Measurements from ENCODE around the gene STEEP1.
"Not testable (repeated sequence)": the region's sequence is repeated elsewhere in the genome, so short reads cannot be mapped to it uniquely, and the experiment has no call there.

The STEEP1 gene

DNA sequence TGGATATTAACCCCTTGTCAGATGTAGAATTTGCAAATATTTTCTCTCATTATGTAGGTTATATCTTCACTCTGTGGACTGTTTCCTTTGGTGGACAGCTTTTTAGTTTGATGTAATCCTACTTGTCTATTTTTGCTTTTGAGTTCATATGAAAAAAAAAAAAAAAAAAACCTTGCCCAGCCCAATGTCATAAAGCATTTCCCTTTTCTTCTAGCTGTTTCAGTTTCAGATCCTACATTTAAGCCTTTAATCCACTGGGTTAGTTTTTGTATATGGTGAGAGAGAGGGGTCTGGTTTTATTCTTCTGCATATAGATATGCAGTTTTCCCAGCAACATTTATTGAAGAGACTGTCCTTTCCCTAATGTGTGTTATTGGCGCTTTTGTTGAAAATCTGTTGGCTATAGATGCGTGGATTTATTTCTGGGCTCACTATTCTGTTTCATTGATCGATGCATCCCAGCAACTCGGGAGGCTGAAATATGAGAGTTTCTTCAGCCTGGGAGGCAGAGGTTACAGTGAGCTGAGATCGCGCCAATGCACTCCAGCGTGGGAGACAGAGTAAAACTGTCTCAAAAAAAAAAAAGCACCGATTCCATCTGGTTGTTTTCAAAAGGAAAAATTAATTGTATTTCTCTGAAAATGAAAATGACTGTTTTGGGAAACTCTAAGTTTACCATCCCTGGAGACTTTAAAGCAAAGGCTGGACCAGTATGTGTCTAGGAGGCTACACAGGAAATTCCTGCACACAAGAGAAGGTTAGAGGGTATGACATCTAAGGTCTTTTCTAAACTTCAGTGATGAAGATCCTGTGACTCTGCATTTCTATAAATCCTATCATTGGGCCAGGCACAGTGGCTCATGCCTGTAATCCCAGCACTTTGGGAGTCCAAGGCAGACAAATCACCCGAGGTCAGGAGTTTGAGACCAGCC, 35.6 kb downstream of the STEEP1 start:
- DNase-seq (ENCODE audit: low read depth, low spot score) = no peak

DNA sequence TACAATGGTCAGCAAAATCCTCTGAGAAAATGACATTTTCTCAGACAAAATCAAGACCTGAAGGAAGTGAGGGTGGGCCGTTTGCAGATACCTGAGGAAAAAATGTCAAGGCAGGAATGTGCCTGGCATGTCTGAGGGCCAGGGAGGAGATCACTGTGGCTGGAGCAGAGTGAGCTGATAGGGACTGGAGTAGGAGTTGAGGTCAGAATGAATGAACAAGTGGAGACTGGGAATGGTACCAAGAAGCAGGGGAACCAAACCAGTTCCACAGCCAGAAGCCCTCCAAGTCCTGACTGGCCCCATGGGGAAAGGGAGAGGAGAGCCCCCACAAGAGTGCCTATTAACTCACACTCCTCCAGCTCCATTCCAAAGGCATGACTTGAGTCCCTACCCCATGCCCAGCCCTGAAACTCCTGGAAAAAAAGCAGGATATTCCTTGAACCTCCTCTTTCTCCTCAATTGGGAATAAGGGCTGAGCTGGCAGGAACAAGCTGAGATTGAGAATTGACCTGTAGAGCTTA, 41.5 kb downstream of the STEEP1 start:
- no peak for DNase-seq (ENCODE audit: low read depth, low spot score)

DNA sequence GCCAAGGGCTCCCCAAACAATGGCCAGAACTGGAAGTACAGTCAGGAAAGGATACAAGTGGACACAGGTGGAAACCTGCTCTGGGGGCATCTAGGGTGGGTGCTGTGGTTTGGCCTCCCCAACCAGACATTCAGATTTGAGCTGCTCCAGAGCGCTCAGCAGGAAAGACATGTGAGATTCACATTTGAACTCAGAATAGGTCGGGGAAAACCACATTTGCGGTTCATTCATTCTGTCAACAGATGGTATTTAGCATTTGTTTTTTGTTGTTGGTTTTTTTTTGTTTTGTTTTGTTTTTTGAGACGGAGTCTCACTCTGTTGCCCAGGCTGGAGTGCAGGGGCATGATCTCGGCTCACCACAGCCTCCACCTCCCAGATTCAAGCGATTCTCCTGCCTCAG, 44.0 kb downstream of the STEEP1 start:
- DNase-seq (ENCODE audit: low read depth, low spot score) = no peak

DNA sequence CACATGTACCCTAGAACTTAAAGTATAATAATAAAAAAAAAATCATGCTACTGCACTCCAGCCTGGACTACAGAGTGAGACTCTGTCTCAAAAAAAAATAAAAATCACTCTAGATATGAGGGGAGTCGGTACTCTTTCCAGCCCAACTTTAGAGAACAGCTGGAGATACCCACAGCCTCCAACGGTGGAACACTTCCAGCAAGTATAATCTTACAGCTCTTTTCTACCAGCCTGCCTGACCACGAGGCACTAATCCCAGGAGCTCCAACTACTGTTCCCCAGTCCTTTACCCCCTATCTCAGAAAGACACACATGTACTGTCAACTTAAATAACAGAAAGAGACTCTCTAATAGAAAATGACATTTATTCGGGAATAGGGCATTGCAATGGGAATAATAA, 46.8 kb downstream of the STEEP1 start:
- DNase-seq (ENCODE audit: low read depth, low spot score) = no peak

DNA sequence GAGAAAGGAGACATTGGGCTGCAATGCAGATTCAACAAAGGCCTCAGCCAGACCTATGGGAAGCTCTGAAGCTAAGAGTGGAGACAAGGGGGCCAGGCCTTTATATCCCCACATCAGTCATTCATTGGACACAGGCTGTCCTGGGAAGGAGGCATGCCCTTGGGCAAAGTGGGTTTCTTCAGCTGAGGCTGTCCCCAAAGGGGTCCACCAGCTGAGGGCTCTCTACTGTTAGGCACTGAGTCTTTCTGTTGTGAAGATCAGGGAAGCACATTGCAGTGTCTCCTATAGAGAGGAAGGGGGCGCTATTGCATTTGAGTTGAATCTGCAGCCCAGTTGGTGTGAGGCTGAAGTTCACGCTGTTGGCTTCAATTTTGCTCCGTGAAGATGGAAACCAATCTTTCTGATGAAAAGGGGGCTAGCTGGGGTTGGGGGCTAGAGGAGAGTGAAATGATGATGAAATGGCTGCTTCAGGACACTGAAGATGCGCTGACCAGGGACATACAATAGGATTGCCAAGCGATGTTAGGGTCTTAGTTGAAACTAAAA, 49.0 kb downstream of the STEEP1 start:
- peak; percentile 72 for DNase-seq (ENCODE audit: low read depth, low spot score)

DNA sequence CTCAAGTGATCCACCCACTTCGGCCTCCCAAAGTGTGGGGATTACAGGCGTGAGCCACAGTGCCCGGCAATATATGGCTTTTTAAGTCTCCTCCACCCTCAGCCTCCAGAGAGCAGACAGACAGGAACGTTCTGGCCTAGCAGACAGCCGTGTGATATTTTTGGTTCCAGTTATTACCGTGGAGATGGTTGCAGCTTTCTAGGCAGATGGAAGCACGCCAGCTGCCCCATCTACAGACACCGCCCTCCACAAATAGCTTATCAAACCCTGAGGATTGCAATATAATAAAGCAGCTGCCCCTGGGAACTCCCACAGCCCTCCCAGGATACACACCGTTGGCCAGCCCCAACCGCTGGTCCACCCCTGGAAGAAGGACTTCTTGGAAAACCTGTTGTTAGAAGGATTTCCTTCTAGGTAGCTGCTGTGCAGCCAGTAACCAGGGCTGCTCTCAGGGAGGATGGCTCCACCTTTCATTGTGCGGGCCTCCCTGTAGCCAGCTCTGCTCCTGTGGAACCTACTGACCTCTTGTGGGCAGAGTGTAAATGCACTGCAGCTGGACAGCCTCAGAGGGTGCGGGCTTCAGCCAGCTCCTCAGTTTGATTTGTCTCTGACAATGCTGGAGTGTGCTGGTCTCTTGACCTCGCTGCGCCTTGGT, 52.9 kb downstream of the STEEP1 start:
- DNase-seq (ENCODE audit: low read depth, low spot score) = peak; percentile 80

DNA sequence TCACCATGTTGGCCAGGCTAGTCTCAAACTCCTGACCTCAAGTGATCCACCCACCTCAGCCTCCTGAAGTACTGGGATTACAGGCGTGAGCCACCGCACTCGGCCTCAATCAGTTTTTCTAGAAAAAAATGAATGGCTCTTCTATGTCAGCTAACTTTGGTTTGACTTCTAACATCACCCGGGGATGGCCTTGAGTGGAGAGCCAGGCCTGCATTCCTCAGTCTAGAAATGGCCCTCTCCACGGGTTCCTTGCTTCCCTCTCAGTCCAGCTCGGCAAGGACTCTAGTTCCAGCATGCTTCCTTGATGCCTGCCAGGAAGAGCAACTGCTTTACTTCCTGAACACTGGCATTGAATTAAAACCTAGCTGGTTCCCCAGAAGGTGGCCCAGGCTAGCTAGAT, 58.0 kb downstream of the STEEP1 start:
- DNase-seq (ENCODE audit: low read depth, low spot score) = no peak

DNA sequence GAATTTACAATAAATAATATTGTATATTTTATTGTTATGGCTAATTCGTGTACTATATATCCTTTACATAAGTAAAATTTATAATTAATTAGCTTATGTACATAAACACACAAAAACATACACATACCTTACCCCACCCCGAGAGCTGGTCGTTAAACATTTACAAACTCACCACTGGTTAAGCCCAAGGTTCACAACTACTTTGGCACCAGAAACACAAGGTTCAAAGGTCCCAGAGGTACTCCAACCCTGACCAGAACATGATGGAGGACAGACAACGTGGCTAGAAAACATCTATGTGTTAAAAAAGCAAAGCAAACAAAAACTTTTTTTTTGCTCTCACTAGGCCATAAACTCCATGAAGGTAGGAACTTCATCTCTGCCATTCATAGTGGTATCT, 59.3 kb downstream of the STEEP1 start:
- DNase-seq (ENCODE audit: low read depth, low spot score) = no peak

DNA sequence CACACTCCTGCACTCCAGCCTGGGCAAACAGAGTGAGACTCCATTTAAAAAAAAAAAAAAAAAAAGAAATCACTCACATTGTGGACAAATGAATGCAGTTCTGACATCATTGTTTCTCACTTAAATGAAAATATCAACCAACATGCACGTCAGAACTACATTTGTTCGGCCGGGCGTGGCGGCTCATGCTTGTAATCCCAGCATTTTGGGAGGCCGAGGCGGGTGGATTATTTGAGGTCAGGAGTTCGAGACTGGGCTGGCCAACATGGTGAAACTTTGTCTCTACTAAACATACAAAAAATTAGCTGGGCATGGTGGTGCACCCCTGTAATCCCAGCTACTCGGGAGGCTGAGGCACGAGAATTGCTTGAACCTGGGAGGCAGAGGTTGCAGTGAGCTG, 60.1 kb downstream of the STEEP1 start:
- not testable (repeated sequence) for DNase-seq (ENCODE audit: low read depth, low spot score)

DNA sequence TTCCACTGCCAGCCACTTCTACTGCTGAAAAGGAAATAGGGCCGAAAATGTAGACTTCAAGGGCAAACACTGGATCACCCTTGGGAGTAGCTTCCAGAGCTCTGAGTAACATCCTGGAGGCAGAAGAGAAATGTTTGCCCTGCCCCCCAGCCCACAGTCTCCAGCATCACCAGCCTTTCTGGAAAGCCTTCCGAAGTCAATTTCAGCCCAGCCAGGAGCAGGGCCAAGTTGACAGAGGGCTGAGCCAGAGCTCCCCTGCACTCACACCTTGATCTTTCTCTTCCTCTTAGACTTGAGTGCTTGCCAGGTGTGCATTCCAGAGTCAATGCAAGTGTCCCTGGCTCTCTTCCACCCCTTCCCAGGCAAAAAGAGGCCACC, 61.7 kb downstream of the STEEP1 start:
- peak; percentile 79 for DNase-seq (ENCODE audit: low read depth, low spot score)

DNA sequence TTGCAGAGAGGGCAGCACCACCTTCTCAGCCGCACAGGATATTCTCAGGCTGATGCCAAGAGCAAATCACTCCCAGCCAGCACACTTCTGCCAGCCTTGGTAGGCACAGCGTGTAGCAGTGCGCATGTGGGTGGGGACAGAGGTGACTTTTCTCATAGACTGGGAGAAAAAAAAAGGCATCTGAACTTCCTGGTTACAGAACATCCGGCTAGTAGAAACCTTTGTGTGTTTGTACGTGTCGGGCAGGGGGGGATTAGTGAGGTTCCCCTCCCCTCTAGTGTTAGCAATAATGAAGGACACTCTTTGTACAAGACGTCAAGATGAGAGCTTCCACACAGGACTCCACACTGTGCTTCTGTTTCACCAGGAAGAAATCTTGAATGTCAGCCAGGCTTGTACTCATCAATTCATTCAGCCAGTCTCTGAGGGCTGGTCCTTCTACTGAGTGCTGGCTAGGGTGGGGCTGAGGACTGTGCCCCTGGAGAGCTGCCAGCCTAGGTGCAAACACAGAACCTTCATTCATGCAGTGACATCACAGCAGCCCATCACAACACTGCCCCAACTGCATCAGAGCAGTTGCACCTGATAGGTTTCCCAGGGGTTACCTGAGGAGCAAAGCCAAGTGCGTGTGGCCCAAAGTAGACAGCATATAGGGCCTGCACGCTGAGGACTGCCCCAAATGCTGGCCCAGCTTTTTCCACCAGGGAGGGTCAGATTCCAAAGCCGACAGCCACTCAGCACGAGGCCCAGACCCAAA, 62.3 kb downstream of the STEEP1 start:
- peak; percentile 41 for DNase-seq (ENCODE audit: low read depth, low spot score)

DNA sequence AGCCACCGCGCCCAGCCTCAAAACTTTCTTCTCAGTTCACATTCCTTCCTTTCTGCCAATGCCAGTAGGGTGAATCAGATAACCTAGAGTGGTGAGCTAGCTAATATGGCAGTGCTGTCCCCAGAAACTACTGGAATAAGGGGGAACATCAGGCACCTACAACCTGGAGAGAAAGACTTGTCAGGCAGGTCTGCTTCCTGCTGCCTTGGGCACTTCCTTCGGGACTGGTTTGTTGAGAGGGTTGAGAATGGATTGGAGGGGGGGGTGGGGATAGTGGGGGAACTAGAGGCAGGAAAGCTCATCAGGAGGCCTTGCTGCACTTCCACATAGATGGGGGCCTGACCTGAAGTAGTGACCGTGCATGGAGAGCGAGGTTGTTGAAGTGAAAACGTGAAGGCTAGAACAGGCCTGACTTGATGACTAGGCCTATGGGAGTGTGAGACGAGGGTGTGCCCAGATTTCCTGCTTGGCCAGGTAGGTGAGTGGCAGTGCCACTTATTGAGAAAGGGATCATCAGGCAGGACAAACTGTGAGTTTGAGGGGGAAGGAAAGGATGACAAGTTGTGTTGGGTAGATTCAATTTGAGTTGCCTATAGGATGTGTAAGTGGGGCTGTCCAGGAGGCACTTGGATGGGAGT, 63.6 kb downstream of the STEEP1 start:
- no peak for DNase-seq (ENCODE audit: low read depth, low spot score)

DNA sequence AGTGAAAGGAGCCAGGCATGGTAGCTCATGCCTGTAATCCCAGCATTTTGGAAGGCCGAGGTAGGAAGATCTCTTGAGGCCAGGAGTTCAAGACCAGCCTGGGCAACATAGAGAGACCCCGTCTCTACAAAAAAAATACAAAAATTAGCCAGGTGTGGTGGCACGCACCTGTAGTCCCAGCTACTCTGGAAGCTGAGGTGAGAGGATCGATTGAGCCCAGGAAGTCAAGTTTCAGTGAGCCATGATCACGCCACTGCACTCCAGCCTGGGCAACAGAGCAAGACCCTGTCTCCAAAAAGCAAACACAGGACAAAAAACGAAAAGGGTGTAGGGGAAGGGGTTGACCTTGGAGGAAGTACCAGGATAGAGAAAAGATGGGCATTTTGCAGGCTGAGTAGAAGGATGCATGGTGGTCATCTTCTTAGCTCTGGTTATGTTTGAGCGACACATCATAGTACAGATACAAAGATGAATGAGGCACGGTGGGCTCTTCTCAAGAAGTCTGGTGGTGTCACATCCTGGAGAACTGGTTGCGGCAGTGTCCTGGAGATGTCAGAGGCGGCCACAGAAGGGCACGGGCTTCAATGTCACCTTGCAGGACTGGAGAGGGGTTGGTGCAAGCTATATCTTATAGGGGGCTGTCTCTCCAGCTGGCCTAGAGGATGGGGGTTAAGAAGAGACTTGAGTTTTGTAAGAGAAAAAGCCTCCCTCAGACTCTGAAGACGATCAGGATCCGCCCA, 65.0 kb downstream of the STEEP1 start:
- no peak for DNase-seq (ENCODE audit: low read depth, low spot score)

DNA sequence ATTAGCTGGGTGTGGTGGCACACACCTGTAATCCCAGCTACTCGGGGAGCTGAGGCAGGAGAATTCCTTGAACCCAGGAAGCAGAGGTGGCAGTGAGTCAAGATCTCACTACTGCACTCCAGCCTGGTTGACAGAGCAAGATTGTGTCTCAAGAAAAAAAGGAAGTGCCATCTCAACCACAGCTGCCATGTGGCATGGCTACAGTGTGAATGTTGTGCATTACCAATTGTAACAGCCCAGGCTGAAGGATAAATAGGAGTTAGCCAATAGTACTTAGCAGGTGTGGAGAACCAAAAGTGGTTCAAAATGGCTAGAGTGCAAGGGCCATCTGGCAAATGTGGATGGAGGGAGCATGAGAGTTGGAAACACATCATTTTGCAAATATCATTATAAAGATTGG, 68.0 kb downstream of the STEEP1 start:
- DNase-seq (ENCODE audit: low read depth, low spot score) = no peak

DNA sequence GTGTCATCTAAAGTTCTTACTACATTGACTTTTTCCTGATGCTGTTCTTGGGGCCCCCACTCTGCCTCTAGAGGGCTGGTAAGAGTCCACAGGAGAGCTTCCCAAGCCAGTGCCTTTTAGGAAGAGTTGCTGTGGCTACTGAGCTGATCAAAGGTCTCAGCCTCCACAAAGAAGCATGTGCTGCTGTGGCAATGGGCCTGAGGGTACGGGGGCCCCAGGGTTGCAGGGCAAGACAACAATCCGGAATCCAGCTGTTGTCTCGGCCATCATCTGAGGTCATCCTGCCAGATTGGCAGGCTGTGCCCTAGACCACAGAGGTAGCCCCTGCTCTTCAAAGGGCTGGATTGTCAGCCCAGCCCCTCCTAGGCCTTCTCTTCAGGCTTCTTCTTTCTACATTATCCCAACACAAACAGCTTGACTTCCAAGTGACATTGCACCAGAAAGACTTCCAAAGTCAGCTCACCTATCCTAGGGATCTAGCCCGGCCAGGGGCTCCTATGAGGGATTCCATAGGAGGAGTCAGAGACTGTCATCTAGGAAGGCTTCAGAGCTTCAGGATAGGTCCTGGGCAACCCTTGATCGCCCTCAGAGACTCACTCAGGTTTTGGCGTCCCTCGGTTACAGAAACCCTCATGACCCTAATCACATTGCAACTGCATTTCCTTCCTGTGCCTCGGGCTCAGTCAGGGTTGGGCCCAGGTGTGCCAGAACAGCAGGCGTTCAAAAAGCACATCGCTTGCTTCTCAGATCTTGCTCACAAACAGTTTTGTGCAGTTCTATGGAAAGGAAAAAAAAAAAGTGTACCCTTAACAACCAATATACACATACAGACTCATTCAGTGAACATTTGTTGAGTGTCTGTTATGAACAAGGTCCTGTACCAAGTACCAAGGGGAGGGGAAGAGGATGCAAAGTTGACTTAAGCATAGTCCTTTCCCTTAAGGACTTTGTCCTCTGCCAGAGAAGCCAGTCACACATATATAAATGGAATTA, 69.2 kb downstream of the STEEP1 start:
- DNase-seq (ENCODE audit: low read depth, low spot score) = no peak

DNA sequence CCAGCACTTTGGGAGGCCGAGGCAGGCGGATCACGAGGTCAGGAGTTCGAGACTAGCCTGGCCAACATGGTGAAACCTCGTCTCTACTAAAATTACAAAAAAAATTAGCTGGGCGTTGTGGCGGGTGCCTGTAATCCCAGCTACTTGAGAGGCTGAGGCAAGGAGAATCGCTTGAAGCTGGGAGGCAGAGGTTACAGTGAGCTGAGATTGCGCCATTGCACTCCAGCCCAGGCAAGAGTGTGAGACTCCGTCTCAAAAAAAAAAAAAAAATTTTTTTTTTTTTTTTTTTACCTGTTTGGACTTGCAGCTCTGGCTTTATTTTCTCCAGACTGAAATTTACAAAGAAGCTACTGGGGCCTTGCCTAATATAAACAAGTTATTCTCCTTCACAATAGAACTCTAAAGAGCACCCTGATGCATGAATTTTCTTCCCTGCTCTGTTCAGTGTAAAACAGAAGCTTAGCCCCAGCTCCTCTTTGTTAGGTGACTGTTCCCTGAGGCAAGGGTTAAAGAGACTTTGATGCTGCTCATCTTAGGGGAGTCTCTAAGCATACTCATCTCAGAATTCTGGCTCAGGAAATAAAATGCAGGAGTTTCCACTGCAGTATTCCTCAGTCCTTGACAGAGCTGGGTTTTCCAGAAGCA, 71.2 kb downstream of the STEEP1 start:
- not testable (repeated sequence) for DNase-seq (ENCODE audit: low read depth, low spot score)

DNA sequence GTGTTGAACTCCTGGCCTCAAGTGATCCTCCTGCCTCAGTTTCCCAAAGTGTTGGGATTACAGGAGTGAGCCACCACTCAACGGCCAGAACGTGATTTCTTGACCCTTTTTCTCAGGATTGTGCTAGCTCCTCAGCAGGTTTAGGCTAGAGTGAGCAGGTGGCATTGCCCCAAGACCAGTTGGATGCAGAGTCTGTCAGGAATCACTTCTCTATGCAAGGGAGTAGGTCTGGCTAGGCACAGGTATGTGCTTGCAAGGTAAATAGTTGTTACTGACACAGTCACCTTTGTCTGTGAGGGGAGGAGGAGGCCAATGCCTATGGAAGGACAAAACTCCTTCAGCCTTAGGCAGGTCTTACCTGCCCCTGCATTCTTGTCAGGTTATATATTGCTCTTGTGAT, 72.7 kb downstream of the STEEP1 start:
- DNase-seq (ENCODE audit: low read depth, low spot score) = no peak

DNA sequence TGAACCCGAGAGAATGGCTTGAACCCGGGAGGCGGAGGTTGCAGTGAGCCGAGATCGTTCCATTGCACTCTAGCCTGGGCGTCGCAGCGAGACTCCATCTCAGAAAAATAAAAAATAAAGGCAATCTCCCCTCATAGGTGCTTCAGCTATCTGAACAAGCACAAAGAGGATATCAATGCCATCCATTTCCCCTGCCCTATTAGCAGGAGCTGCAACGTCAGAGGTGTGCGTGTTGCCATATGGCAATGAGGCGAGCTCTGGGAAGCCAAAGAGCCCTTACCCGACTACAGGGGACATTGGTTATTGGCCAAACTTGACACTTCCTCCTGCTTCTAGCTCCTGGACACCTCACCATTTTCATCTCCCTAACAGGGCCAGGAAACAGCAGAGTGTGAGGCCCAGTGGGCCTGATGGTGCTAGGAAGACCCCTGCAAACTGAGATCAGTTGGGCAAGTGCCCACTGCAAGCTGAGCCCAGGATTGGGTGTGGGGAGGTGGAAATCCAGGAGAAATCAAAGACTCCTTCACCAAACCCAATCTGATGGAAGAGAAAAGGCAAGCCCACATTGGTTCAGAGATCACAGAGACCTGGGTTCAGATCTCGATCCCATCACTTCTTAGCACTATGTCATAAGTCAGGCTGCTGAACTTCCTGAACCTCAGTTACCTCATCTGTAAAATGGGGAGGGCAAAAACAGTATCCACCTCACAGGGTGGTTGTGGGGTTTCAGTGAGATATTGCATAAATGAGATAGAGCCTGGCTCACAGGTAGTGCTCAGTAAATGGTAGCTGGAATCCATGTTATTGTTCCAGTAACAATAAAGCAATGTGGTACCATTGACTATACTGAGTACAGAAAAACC, 75.8 kb downstream of the STEEP1 start:
- no peak for DNase-seq (ENCODE audit: low read depth, low spot score)
